GM12891 (cell line): ENCODE measurements around the gene GID8.

Source experiments
- POLR2A ChIP-seq: IDR thresholded peaks from 2 replicates; pipeline ENCODE4 v1.6.1; 2011; ENCODE audit warnings: low read depth, low read length, control low read depth
- POLR2AphosphoS5 ChIP-seq: IDR thresholded peaks from 2 replicates; pipeline ENCODE4 v1.6.1; 2011; ENCODE audit warnings: low read depth, low read length, control low read depth
- TAF1 ChIP-seq: IDR thresholded peaks from 2 replicates; pipeline ENCODE4 v1.6.1; 2011; ENCODE audit warnings: low read depth, low read length, control low read depth

DNA sequence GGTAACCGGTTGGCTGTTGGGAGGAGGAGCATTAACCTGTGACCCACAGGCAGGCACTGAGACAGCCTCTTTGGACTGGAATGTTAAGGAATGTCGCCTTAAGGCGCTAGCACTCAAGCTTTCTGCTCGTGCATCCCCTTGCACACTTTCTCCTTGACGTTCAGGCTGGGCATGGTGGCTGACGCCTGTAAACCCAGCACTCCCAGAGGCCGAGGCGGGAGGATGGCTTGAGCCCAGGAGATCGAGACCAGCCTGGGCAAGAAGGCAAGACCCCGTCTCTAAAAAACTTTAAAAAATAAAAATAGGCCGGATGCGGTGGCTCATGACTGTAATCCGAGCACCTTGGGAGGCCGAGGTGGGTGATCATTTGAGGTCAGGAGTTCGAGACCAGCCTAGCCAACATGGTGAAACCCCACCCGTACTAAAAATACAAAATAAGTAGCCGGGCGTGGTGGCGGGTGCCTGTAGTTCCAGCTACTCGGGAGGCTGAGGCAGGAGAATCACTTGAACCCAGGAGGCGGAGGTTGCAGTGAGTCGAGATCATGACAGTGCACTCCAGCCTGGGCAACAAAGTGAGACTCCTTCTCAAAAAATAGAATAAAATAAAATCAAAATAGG is 1.9 kb upstream of the GID8 start:
- no peak for TF ChIP-seq POLR2A
- no peak for TF ChIP-seq POLR2AphosphoS5
- TF ChIP-seq TAF1, result no peak
